ENCODE measurements around the gene TRPT1. TPM values are rescaled to one million over a fixed set of nuclear protein-coding genes. Genes with fewer than 3 reads are reported as not detected.

The TRPT1 gene
- total and polyA plus RNA-seq, 2 experiments from 2014 or later: 36.9 to 52.2 TPM

GRCh38 chr11:64206457-64207255 lies 19.3 kb downstream of the TRPT1 start, which contains the start of gene FERMT3:
TSS of gene FERMT3 (plus strand) at chr11:64206721. CDS start at chr11:64207365, 644 bp downstream.
- no peak within 1 kb of the TSS for H3K4me2 ChIP-seq
- peaks cover 17% of the 10 kb centered on the region for H4K20me1 ChIP-seq (replicated peaks; ENCODE audit: insufficient read depth)
- no peaks in the 10 kb centered on the region for H3K9me2 ChIP-seq (ENCODE audit: insufficient read depth)
- ATAC-seq (no peak), DNase-seq (ENCODE audit: low spot score) (no peak)
- Mint-ChIP-seq H3K9me3 (no peaks in the 10 kb centered on the region), H3K4me1 (peaks cover 18% of the 10 kb centered on the region), H3K27me3 (ENCODE audit: insufficient read depth, low read depth, poor library complexity) (peaks cover 18% of the 10 kb centered on the region), H3K36me3 (ENCODE audit: low read depth) (peaks cover 44% of the 10 kb centered on the region), H3K27ac (peak within 1 kb of the TSS; percentile 70; the same call in 1 of the 2 replicates), H3K4me3 (no peak within 1 kb of the TSS)
- H3K27ac ChIP-seq (ENCODE audit: low read depth): peak within 1 kb of the TSS; percentile 79
- peaks cover 36% of the 10 kb centered on the region for H3F3A ChIP-seq (replicated peaks; ENCODE audit: low read depth)
- H3K27me3 ChIP-seq (ENCODE audit: insufficient read depth): no peaks in the 10 kb centered on the region
- H2AFZ ChIP-seq: no peak within 1 kb of the TSS
- H3K36me3 ChIP-seq (ENCODE audit: insufficient read depth): peaks cover 27% of the 10 kb centered on the region
- TF ChIP-seq ZNF462 (CRISPR knock-in tag; IDR thresholded peaks at IDR 0.05) (no peak), EZH2 (IDR thresholded peaks at IDR 0.05; ENCODE audit: low read depth, unreplicated experiment) (no peak), POLR2AphosphoS5 (IDR thresholded peaks at IDR 0.05; ENCODE audit: low read depth) (0 out of 2 replicates have a peak, but pooled peaks have one; percentile 15), ZNF114 (CRISPR knock-in tag; IDR thresholded peaks at IDR 0.05) (no peak), STAT1 (IDR thresholded peaks at IDR 0.05; ENCODE audit: unreplicated experiment) (no peak), EZH2phosphoT487 (IDR thresholded peaks at IDR 0.05; ENCODE audit: unreplicated experiment) (no peak)
- TF ChIP-seq, protein P1, sequence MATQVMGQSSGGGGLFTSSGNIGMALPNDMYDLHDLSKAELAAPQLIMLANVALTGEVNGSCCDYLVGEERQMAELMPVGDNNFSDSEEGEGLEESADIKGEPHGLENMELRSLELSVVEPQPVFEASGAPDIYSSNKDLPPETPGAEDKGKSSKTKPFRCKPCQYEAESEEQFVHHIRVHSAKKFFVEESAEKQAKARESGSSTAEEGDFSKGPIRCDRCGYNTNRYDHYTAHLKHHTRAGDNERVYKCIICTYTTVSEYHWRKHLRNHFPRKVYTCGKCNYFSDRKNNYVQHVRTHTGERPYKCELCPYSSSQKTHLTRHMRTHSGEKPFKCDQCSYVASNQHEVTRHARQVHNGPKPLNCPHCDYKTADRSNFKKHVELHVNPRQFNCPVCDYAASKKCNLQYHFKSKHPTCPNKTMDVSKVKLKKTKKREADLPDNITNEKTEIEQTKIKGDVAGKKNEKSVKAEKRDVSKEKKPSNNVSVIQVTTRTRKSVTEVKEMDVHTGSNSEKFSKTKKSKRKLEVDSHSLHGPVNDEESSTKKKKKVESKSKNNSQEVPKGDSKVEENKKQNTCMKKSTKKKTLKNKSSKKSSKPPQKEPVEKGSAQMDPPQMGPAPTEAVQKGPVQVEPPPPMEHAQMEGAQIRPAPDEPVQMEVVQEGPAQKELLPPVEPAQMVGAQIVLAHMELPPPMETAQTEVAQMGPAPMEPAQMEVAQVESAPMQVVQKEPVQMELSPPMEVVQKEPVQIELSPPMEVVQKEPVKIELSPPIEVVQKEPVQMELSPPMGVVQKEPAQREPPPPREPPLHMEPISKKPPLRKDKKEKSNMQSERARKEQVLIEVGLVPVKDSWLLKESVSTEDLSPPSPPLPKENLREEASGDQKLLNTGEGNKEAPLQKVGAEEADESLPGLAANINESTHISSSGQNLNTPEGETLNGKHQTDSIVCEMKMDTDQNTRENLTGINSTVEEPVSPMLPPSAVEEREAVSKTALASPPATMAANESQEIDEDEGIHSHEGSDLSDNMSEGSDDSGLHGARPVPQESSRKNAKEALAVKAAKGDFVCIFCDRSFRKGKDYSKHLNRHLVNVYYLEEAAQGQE (IDR thresholded peaks at IDR 0.05; ENCODE audit: unreplicated experiment): no peak
- H3K79me2 ChIP-seq (replicated peaks; ENCODE audit: insufficient read depth): no peaks in the 10 kb centered on the region
- no peak within 1 kb of the TSS for H3K4me3 ChIP-seq
- no peaks in the 10 kb centered on the region; the same call in 1 of the 2 replicates for H3K4me1 ChIP-seq (ENCODE audit: insufficient read depth)
